GM23248 (cell line): ENCODE measurements around the gene LTB4R. TPM values are rescaled to one million over a fixed set of nuclear protein-coding genes. Genes with fewer than 3 reads are reported as not detected.

Experiments used
- DNase-seq: peaks from one replicate; pipeline ENCODE4 v3.0.0-alpha.2; 2015
- H2AFZ ChIP-seq: fragments of 200-600 bp; sonication (generic); 2 replicates; pipeline ENCODE4 v1.6.1; 2016; ENCODE audit warnings: antibody characterized with exemption
- H3F3A ChIP-seq: fragments of 200-600 bp; sonication (generic); 2 replicates; pipeline ENCODE4 v1.6.1; 2016; ENCODE audit warnings: mild to moderate bottlenecking, antibody characterized with exemption, mixed run types; ENCODE audit not compliant: insufficient read depth
- H3K27ac ChIP-seq: fragments of 200-600 bp; sonication (generic); 2 replicates; pipeline ENCODE4 v1.5.1; 2016; ENCODE audit warnings: mild to moderate bottlenecking
- H3K27me3 ChIP-seq: fragments of 200-600 bp; sonication (generic); replicated peaks from 2 replicates; pipeline ENCODE4 v1.6.1; 2016; ENCODE audit warnings: mild to moderate bottlenecking; ENCODE audit not compliant: insufficient read depth
- H3K36me3 ChIP-seq: fragments of 200-600 bp; sonication (generic); 2 replicates; pipeline ENCODE4 v1.6.1; 2016; ENCODE audit warnings: low read depth, mild to moderate bottlenecking
- H3K4me1 ChIP-seq: fragments of 200-600 bp; sonication (generic); 2 replicates; pipeline ENCODE4 v1.6.1; 2016; ENCODE audit warnings: mild to moderate bottlenecking; ENCODE audit not compliant: insufficient read depth
- H3K4me2 ChIP-seq: fragments of 200-600 bp; sonication (generic); one replicate; pipeline ENCODE4 v1.6.1; 2016; ENCODE audit warnings: mild to moderate bottlenecking; ENCODE audit not compliant: unreplicated experiment
- H3K4me3 ChIP-seq: fragments of 200-600 bp; sonication (generic); 2 replicates; pipeline ENCODE4 v1.5.1; 2016; ENCODE audit warnings: mild to moderate bottlenecking
- H3K79me2 ChIP-seq: fragments of 200-600 bp; sonication (generic); 2 replicates; pipeline ENCODE4 v1.6.1; 2016; ENCODE audit warnings: mild to moderate bottlenecking; ENCODE audit not compliant: insufficient read depth
- H3K9ac ChIP-seq: fragments of 200-600 bp; sonication (generic); 2 replicates; pipeline ENCODE4 v1.6.1; 2016; ENCODE audit warnings: mild to moderate bottlenecking
- H3K9me2 ChIP-seq: fragments of 200-600 bp; sonication (generic); 2 replicates; pipeline ENCODE4 v1.6.1; 2016; ENCODE audit warnings: mixed run types, mild to moderate bottlenecking, moderate library complexity; ENCODE audit not compliant: insufficient read depth
- H3K9me3 ChIP-seq: fragments of 200-600 bp; sonication (generic); one replicate; pipeline ENCODE4 v1.6.1; 2017; ENCODE audit warnings: low read depth
- H4K20me1 ChIP-seq: fragments of 200-600 bp; sonication (generic); 2 replicates; pipeline ENCODE4 v1.6.0; 2016; ENCODE audit not compliant: insufficient read depth
- EZH2 ChIP-seq: fragments of 200-600 bp; sonication (generic); IDR thresholded peaks from 2 replicates; pipeline ENCODE4 v1.6.1; 2018; ENCODE audit warnings: antibody characterized with exemption, mild to moderate bottlenecking; ENCODE audit not compliant: insufficient read depth, poor library complexity, severe bottlenecking
- EZH2phosphoT487 ChIP-seq: fragments of 200-600 bp; sonication (generic); IDR thresholded peaks from 2 replicates; pipeline ENCODE4 v1.6.1; 2018; ENCODE audit warnings: antibody characterized with exemption, moderate library complexity, mild to moderate bottlenecking, low read depth; ENCODE audit not compliant: insufficient read depth
- WGBS, 2 experiments: methylation state at CpG; one replicate each; pipeline ENCODE4 v1.1.6; 2015 to 2017; ENCODE audit warnings: low lambda C conversion rate in 2 of 2, low coverage in 1 of 2; ENCODE audit errors: missing lambda C conversion rate in 2 of 2; 5-methylcytosine and 5-hydroxymethylcytosine counted together
- in situ Hi-C: fragments of 300-500 bp; cut with MboI; formaldehyde crosslinking; loops from 2 replicates; pipeline ENCODE4 v1.15.0; 2020
- polyA plus RNA-seq: library from polyadenylated mRNA; unstranded; fragments of >200 nt; fragmentation: Nextera tagmentation; extraction: Ambion mirVana; gene quantifications from 2 replicates; pipeline ENCODE4 v1.2.1, GENCODE V29; 2016
- total RNA-seq: library from RNA; depleted of rRNA; stranded (reverse); fragments of >200 nt; shearing (Covaris generic); gene quantifications from 2 replicates; pipeline ENCODE4 v1.2.3, GENCODE V29; 2014

LTB4R gene
- total and polyA plus RNA-seq, 2 experiments from 2014 or later = 1.1 to 2.4 TPM

- 73 to 76% methylated on average over 7 of the region's 7 CpGs for WGBS, 2 experiments
- DNase-seq = no peak
- no peaks in the 10 kb centered on the region for H4K20me1 ChIP-seq
These were observed 2.8 kb upstream of the LTB4R start for GRCh38 chr14:24308342-24309124.

GRCh38 chr14:24309538-24310264 lies 1.6 kb upstream of the LTB4R start, which contains the start of gene LTB4R2:
Gene LTB4R2, plus strand, starts transcription at chr14:24310140. Its CDS starts 525 bp downstream, at chr14:24310665.
- no peaks in the 10 kb centered on the region for H3K9me3 ChIP-seq
- H3K36me3 ChIP-seq = no peaks in the 10 kb centered on the region; the same call in 1 of the 2 replicates
- peak within 1 kb of the TSS; percentile 59 for H3K4me3 ChIP-seq
- DNase-seq = no peak
- H2AFZ ChIP-seq = peak within 1 kb of the TSS; percentile 66
- H3K4me2 ChIP-seq = peak within 1 kb of the TSS; percentile 27
- no peaks in the 10 kb centered on the region for H4K20me1 ChIP-seq
- H3K9me2 ChIP-seq = no peaks in the 10 kb centered on the region
- in situ Hi-C loops = no loop called here
- peak within 1 kb of the TSS; percentile 52 for H3K9ac ChIP-seq
- H3K27ac ChIP-seq = no peak within 1 kb of the TSS
- no peaks in the 10 kb centered on the region for H3K79me2 ChIP-seq
- H3K4me1 ChIP-seq = peaks cover 15% of the 10 kb centered on the region
- no peaks in the 10 kb centered on the region for H3K27me3 ChIP-seq
- TF ChIP-seq EZH2phosphoT487 (no peak), EZH2 (no peak)
- 68 to 84% methylated on average over 5 of the region's 5 CpGs for WGBS, 2 experiments
- peaks cover 8% of the 10 kb centered on the region; the same call in 1 of the 2 replicates for H3F3A ChIP-seq

More at GRCh38 chr14:24308342-24309124, 2.8 kb upstream of the LTB4R start:
- no peaks in the 10 kb centered on the region for H3K9me2 ChIP-seq
- no peak for TF ChIP-seq EZH2
- no peak for TF ChIP-seq EZH2phosphoT487
- peaks cover 5% of the 10 kb centered on the region; the same call in 1 of the 2 replicates for H3K36me3 ChIP-seq
- H3K27me3 ChIP-seq = no peaks in the 10 kb centered on the region
- no peak overlapping the region for H3K9ac ChIP-seq
- H3K4me3 ChIP-seq = no peak overlapping the region
- peaks cover 15% of the 10 kb centered on the region for H3K4me1 ChIP-seq
- no peaks in the 10 kb centered on the region for H3K79me2 ChIP-seq
- H3F3A ChIP-seq = peaks cover 8% of the 10 kb centered on the region; the same call in 1 of the 2 replicates
- in situ Hi-C loops = no loop called here
- H3K4me2 ChIP-seq = no peak overlapping the region
- no peak overlapping the region for H2AFZ ChIP-seq
- H3K27ac ChIP-seq = no peak overlapping the region
- H3K9me3 ChIP-seq = no peaks in the 10 kb centered on the region

DNA sequence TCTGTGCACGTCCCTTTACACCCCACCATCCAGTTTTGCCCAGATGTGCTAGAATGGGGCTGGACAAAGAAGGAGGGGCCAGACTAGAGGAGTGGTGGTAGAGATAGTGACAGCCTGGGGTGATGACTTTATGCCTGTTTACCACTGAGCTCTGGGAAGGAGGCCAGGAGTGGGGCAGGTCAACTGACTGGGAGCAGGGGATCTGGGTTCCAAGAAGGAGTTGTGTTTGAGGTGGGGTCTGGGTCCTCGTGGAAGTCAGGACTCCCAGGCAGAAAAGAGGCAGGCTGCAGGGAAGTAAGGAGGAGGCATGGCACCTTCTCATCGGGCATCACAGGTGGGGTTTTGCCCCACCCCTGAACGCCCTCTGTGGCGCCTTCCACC lies 1.0 kb upstream of the LTB4R start:
- H3K79me2 ChIP-seq = no peaks in the 10 kb centered on the region
- H3K27ac ChIP-seq = no peak overlapping the region
- peak overlapping the region; percentile 59; the same call in 1 of the 2 replicates for H3K4me3 ChIP-seq
- 31 to 40% methylated on average over 4 to 5 of the region's 5 CpGs for WGBS, 2 experiments
- H3K9me2 ChIP-seq = no peaks in the 10 kb centered on the region
- DNase-seq = no peak
- H4K20me1 ChIP-seq = no peaks in the 10 kb centered on the region
- H3K9me3 ChIP-seq = no peaks in the 10 kb centered on the region
- H3K27me3 ChIP-seq = no peaks in the 10 kb centered on the region
- TF ChIP-seq EZH2 = no peak
- no peak for TF ChIP-seq EZH2phosphoT487
- H3K4me2 ChIP-seq = peak overlapping the region; percentile 27
- H3K4me1 ChIP-seq = peaks cover 15% of the 10 kb centered on the region
- H3K9ac ChIP-seq = peak overlapping the region; percentile 52; the same call in 1 of the 2 replicates
- no peak overlapping the region for H2AFZ ChIP-seq
- H3F3A ChIP-seq = peaks cover 8% of the 10 kb centered on the region; the same call in 1 of the 2 replicates
- no peaks in the 10 kb centered on the region for H3K36me3 ChIP-seq
- in situ Hi-C loops = no loop called here

- Histone ChIP-seq H3K4me1 (peaks cover 22% of the 10 kb centered on the region), H3F3A (peaks cover 12% of the 10 kb centered on the region), H3K9me3 (no peaks in the 10 kb centered on the region), H3K4me3 (no peak overlapping the region), H3K4me2 (peak overlapping the region; percentile 27), H4K20me1 (no peaks in the 10 kb centered on the region), H3K79me2 (no peaks in the 10 kb centered on the region), H3K27me3 (no peaks in the 10 kb centered on the region), H3K9me2 (no peaks in the 10 kb centered on the region), H2AFZ (peak overlapping the region; percentile 66; the same call in 1 of the 2 replicates), H3K9ac (0 out of 2 replicates have a peak overlapping the region, but pooled peaks have one; percentile 52), H3K36me3 (no peaks in the 10 kb centered on the region), H3K27ac (no peak overlapping the region)
- 94 to 100% methylated on average over 1 of the region's 1 CpG for WGBS, 2 experiments
- in situ Hi-C loops = no loop called here
- TF ChIP-seq EZH2phosphoT487 (no peak), EZH2 (no peak)
- DNase-seq = peak; percentile 68
These were observed 724 bp downstream of the LTB4R start for GRCh38 chr14:24311837-24312615.
